ENCODE measurements around the gene ST3GAL6. TPM values are rescaled to one million over a fixed set of nuclear protein-coding genes. Genes with fewer than 3 reads are reported as not detected.

ST3GAL6 gene
- total and polyA plus RNA-seq, 10 of the 15 experiments (the other 5 are each of a cell fraction or from before 2014, with no cell fraction given), result 19.5 to 41.2 (median 37.4) TPM

DNA sequence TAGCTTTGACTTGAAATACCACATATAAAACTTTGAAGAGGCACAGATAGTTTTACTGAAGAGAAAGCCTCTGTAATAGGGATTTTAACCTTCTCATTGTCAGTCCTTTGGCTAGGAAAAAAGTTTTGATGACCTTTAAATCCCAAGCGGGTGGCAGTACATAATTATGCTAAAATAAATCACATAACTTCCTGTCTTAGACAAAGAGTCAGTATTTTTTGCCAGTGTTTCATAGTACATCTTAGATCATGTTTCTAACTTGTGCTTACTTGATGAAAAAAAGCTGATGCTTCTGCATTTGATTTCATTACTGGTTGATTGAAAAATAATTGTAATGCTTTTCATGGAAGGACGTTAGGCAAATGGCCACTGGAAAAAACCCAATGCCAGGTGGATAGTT lies 5.8 kb downstream of the ST3GAL6 start:
- no peak for DNase-seq (ENCODE audit: low read depth, low spot score)
- H3K27ac ChIP-seq (ENCODE audit: control insufficient read depth, insufficient read depth), result no peak overlapping the region
- in situ Hi-C loops (cut with MboI) (no loop called here), intact Hi-C loops (cut with micrococcal nuclease; ENCODE audit: unreplicated experiment) (no loop called here)
- H2AFZ ChIP-seq (ENCODE audit: control insufficient read depth, low read depth, low read length), result no peak overlapping the region
- H3K9ac ChIP-seq (ENCODE audit: control insufficient read depth, insufficient read depth, low read length), result no peak overlapping the region
- ATAC-seq, result no peak
- no peaks in the 10 kb centered on the region for H3K36me3 ChIP-seq (ENCODE audit: control insufficient read depth in 2 of 2, insufficient read depth in 2 of 2, low read length in 1 of 2)
- no peak for FAIRE-seq
- peaks cover 16% of the 10 kb centered on the region for H3K4me1 ChIP-seq (ENCODE audit: control insufficient read depth, insufficient read depth, low read length)
- RAD21 ChIA-PET (ENCODE audit: unreplicated experiment), result interaction anchor here (0.9 to 2.8 kb wide), 8 partner anchors 10 to 42 kb away, joined by 3 to 16 read pairs (median 6); no protein-coding TSS in a partner anchor
- H3K79me2 ChIP-seq (ENCODE audit: control insufficient read depth, insufficient read depth, low read length), result no peaks in the 10 kb centered on the region; the same call in none of the 2 replicates
- no TSS peak for BruUV-seq (replicated peaks)
- SMC1A ChIA-PET (ENCODE audit: uncharacterized antibody, unreplicated experiment), result interaction anchor here (0.6 to 3.2 kb wide), 13 partner anchors 9 to 166 kb away, joined by 4 to 23 read pairs (median 13); no protein-coding TSS in a partner anchor
- CTCF ChIA-PET, result interaction anchor here (0.6 to 2.8 kb wide), 5 partner anchors 13 to 167 kb away, joined by 3 to 16 read pairs (median 4); no protein-coding TSS in a partner anchor
- H3K4me2 ChIP-seq (ENCODE audit: control insufficient read depth, insufficient read depth), result no peak overlapping the region
- no peaks in the 10 kb centered on the region for H3K27me3 ChIP-seq (replicated peaks in 1 of 2; ENCODE audit: control insufficient read depth in 2 of 2, insufficient read depth in 2 of 2, low read length in 1 of 2)
- no peaks in the 10 kb centered on the region for H4K20me1 ChIP-seq (ENCODE audit: control insufficient read depth, insufficient read depth)
- H3K9me3 ChIP-seq (replicated peaks; ENCODE audit: control insufficient read depth, insufficient read depth, low read length), result no peaks in the 10 kb centered on the region
- no peak overlapping the region for H3K4me3 ChIP-seq
- POLR2A ChIA-PET, result interaction anchor here (1.2 kb wide), 2 partner anchors 15 to 37 kb away, joined by 3 to 5 read pairs; no protein-coding TSS in a partner anchor
- 19% methylated on average over 2 of the region's 2 CpGs for WGBS (ENCODE audit: insufficient coverage, insufficient replicate concordance, low lambda C conversion rate, missing lambda C conversion rate)
- TF ChIP-seq IKZF2 (IDR thresholded peaks at IDR 0.05), result no peak
- no peak for TF ChIP-seq IRF5 (IDR thresholded peaks at IDR 0.05; ENCODE audit: borderline replicate concordance)
- TF ChIP-seq, protein P1, sequence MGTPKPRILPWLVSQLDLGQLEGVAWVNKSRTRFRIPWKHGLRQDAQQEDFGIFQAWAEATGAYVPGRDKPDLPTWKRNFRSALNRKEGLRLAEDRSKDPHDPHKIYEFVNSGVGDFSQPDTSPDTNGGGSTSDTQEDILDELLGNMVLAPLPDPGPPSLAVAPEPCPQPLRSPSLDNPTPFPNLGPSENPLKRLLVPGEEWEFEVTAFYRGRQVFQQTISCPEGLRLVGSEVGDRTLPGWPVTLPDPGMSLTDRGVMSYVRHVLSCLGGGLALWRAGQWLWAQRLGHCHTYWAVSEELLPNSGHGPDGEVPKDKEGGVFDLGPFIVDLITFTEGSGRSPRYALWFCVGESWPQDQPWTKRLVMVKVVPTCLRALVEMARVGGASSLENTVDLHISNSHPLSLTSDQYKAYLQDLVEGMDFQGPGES (IDR thresholded peaks at IDR 0.05), result no peak
- TF ChIP-seq SIX5 (IDR thresholded peaks at IDR 0.05; ENCODE audit: low read depth, low read length, severe bottlenecking), result no peak
- TF ChIP-seq KDM1A (IDR thresholded peaks at IDR 0.05; ENCODE audit: borderline replicate concordance), result no peak
- TF ChIP-seq SUPT20H (IDR thresholded peaks at IDR 0.05; ENCODE audit: borderline replicate concordance, control insufficient read depth, low read depth, low read length), result no peak
- TF ChIP-seq RBBP5 (conservative IDR thresholded peaks at IDR 0.05), result no peak
- TF ChIP-seq E2F4 (IDR thresholded peaks at IDR 0.05; ENCODE audit: low read depth, low read length), result no peak
- TF ChIP-seq YBX1 (IDR thresholded peaks at IDR 0.05), result no peak
- no peak for TF ChIP-seq ESRRA (IDR thresholded peaks at IDR 0.05; ENCODE audit: low read length)
- TF ChIP-seq NKRF (conservative IDR thresholded peaks at IDR 0.05), result no peak
- no peak for TF ChIP-seq IRF4 (IDR thresholded peaks at IDR 0.05; ENCODE audit: low read depth, low read length)
- no peak for TF ChIP-seq BCL3 (IDR thresholded peaks at IDR 0.05; ENCODE audit: borderline replicate concordance, insufficient read depth, low read depth, low read length, poor library complexity, severe bottlenecking)
- no peak for TF ChIP-seq SMC3 (IDR thresholded peaks at IDR 0.05; ENCODE audit: borderline replicate concordance, low read length)
- no peak for TF ChIP-seq CBFB (IDR thresholded peaks at IDR 0.05; ENCODE audit: low read depth)
- TF ChIP-seq EP300 (IDR thresholded peaks at IDR 0.05; ENCODE audit: borderline replicate concordance in 1 of 2, control insufficient read depth in 1 of 2, low read depth in 2 of 2, low read length in 2 of 2), result no peak
- no peak for TF ChIP-seq BHLHE40 (IDR thresholded peaks at IDR 0.05; ENCODE audit: borderline replicate concordance in 1 of 2, low read depth in 2 of 2, low read length in 1 of 2)
